Measurements from ENCODE around the gene SIRPG.

The SIRPG gene

GRCh38 chr20:1587781-1588532, 69.6 kb downstream of the SIRPG start:
- DNase-seq, result no peak

- DNase-seq, result no peak
These were observed 78.1 kb downstream of the SIRPG start for GRCh38 chr20:1579488-1579887.
